Kidney (tissue), 14 donors: ENCODE results near the gene ZKSCAN1. TPM values are rescaled to one million over a fixed set of nuclear protein-coding genes. Genes with fewer than 3 reads are reported as not detected.

Experiments
- DNase-seq, 5 donors: peaks; one replicate each; pipeline ENCODE4 v3.0.0-alpha.2; 2013 to 2020
- FAIRE-seq: peaks from 2 replicates; lab custom pipeline; 2012; peaks lifted over from hg19 to GRCh38; lab: Jason Lieb, UNC
- H3K27ac ChIP-seq, 2 donors: one replicate each; pipeline ENCODE4 v1.7.0; 2013; ENCODE audit warnings: low read depth in 2 of 2, low read length in 2 of 2, inconsistent platforms in 1 of 2
- H3K27me3 ChIP-seq: one replicate; pipeline ENCODE4 v1.7.1; 2013; ENCODE audit warnings: low read length, inconsistent platforms; ENCODE audit not compliant: control insufficient read depth, insufficient read depth
- H3K36me3 ChIP-seq, 3 donors: one replicate each; pipeline versions ENCODE4 v1.7.0 to v1.7.1; 2013; ENCODE audit warnings: low read length in 3 of 3, control low read depth in 1 of 3, inconsistent platforms in 1 of 3; ENCODE audit not compliant: insufficient read depth in 3 of 3, control insufficient read depth in 2 of 3
- H3K4me1 ChIP-seq, 3 donors: one replicate each; pipeline versions ENCODE4 v1.7.0 to v1.7.1; 2013; ENCODE audit warnings: low read length in 3 of 3, inconsistent platforms in 1 of 3, low read depth in 1 of 3; ENCODE audit not compliant: control insufficient read depth in 2 of 3, insufficient read depth in 2 of 3
- H3K4me3 ChIP-seq, 3 donors: one replicate each; pipeline versions ENCODE4 v1.7.0 to v1.8.1; 2013; ENCODE audit warnings: low read length in 3 of 3, control low read depth in 1 of 3, inconsistent platforms in 1 of 3
- H3K9ac ChIP-seq, 3 donors: one replicate each; pipeline versions ENCODE4 v1.7.0 to v1.7.1; 2013; ENCODE audit warnings: low read length in 3 of 3, control low read depth in 1 of 3, inconsistent platforms in 1 of 3
- H3K9me3 ChIP-seq, 3 donors: one replicate each; pipeline versions ENCODE4 v1.7.0 to v1.7.1; 2013; ENCODE audit warnings: low read length in 3 of 3, control low read depth in 1 of 3, inconsistent platforms in 1 of 3; ENCODE audit not compliant: control insufficient read depth in 2 of 3, insufficient read depth in 1 of 3
- CTCF ChIP-seq: IDR thresholded peaks from 3 replicates; pipeline ENCODE4 v1.5.1; 2012; ENCODE audit warnings: mild to moderate bottlenecking, moderate library complexity, borderline replicate concordance; ENCODE audit not compliant: insufficient read depth; ENCODE audit errors: extremely low read depth
- intact Hi-C: fragments of 100-400 bp; cut with DNase I; formaldehyde crosslinking; loops from one replicate; pipeline ENCODE4 v1.11.1; 2022
- polyA plus RNA-seq: library from polyadenylated mRNA; stranded (reverse); fragments of 350-450 nt; fragmentation: Illumina TruSeq; extraction: RNeasy Lipid Tissue Mini Kit (QIAGEN cat#74804); gene quantifications from one replicate; pipeline ENCODE4 v1.2.3, GENCODE V29; 2014; ENCODE audit warnings: low read depth, low replicate concordance; ENCODE audit not compliant: insufficient read depth
- total RNA-seq: library from RNA; stranded (reverse); fragmentation: NEBNext Ultra II Directional; extraction: Animal tissue kit (Norgen Biotek cat#: 25700); gene quantifications from one replicate; pipeline ENCODE4 v1.2.1, GENCODE V29; 2021
- donor health status: control.
- donor health status: control.
- donor health status: control.
- donor health status: control.
- donor health status: control.
- donor health status: DM: yes; HTN: yes; CAD: no.
- donor health status: Normal renal cell carcinoma (clear cell type).

ZKSCAN1 gene
- total and polyA plus RNA-seq, 2 donors from 2014 or later = 7.7 to 76.6 TPM

GRCh38 chr7:100071018-100071723 lies 55.8 kb downstream of the ZKSCAN1 start:
- intact Hi-C loops = no loop called here
- Histone ChIP-seq H3K9me3 (peaks cover 11 to 26% (median 14%) of the 10 kb centered on the region in 3 donors), H3K4me1 (no peaks in the 10 kb centered on the region), H3K36me3 (peaks cover 49 to 61% (median 50%) of the 10 kb centered on the region in 3 donors), H3K4me3 (no peak overlapping the region), H3K27me3 (no peaks in the 10 kb centered on the region), H3K27ac (no peak overlapping the region), H3K9ac (no peak overlapping the region)
- FAIRE-seq (no peak), DNase-seq (no peak)
- no peak for TF ChIP-seq CTCF

- H3K27me3 ChIP-seq = no peaks in the 10 kb centered on the region
- no peaks in the 10 kb centered on the region for H3K4me1 ChIP-seq
- intact Hi-C loops = no loop called here
- DNase-seq (no peak), FAIRE-seq (no peak)
- peaks cover 11 to 26% (median 16%) of the 10 kb centered on the region in 3 donors for H3K9me3 ChIP-seq
- peaks cover 49 to 61% (median 53%) of the 10 kb centered on the region in 3 donors for H3K36me3 ChIP-seq
- no peak overlapping the region for H3K27ac ChIP-seq
- no peak for TF ChIP-seq CTCF
- H3K9ac ChIP-seq = no peak overlapping the region
- no peak overlapping the region for H3K4me3 ChIP-seq
Observed at GRCh38 chr7:100072462-100072861, 57.1 kb downstream of the ZKSCAN1 start.

GRCh38 chr7:100074841-100075240 lies 59.4 kb downstream of the ZKSCAN1 start:
- Histone ChIP-seq H3K27me3 (no peaks in the 10 kb centered on the region), H3K4me1 (peaks cover 0 to 9% (median 5%) of the 10 kb centered on the region in 3 donors), H3K36me3 (peaks cover 51 to 59% (median 57%) of the 10 kb centered on the region in 3 donors), H3K9ac (no peak overlapping the region), H3K4me3 (no peak overlapping the region), H3K9me3 (peaks cover 11 to 26% (median 16%) of the 10 kb centered on the region in 3 donors), H3K27ac (no peak overlapping the region)
- DNase-seq (no peak), FAIRE-seq (no peak)
- no peak for TF ChIP-seq CTCF
- intact Hi-C loops = no loop called here

- Histone ChIP-seq H3K4me1 (peaks cover 0 to 13% (median 5%) of the 10 kb centered on the region in 3 donors), H3K27ac (no peak overlapping the region), H3K27me3 (no peaks in the 10 kb centered on the region), H3K4me3 (no peak overlapping the region), H3K9me3 (peaks cover 11 to 22% (median 16%) of the 10 kb centered on the region in 3 donors), H3K9ac (no peak overlapping the region), H3K36me3 (peaks cover 48 to 53% (median 53%) of the 10 kb centered on the region in 3 donors)
- no peak for TF ChIP-seq CTCF
- intact Hi-C loops = no loop called here
- FAIRE-seq = no peak
- no peak for DNase-seq
Observed at GRCh38 chr7:100075418-100075817, 60.0 kb downstream of the ZKSCAN1 start.
